Measurements from ENCODE around the gene PTPRA.

DNA sequence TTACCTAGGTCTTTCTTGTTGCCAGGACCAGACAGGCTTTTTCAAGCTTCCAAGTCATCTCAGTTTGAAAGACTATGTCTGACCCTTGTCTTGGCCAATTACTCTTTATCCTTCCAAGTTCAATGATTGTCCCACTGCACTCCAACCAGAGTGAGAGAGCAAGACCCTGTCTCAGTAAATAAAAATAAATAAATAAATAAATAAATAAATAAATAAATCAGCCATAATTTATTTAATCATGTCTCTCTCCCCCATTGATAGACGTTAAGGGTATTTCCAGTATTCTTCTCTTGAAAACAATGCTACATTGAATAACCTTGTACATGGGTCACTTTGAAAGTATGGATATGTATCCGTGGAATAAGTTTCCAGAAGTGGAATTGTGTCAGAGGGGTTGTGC, 83.2 kb downstream of the PTPRA start:
- TF ChIP-seq CTCF (IDR thresholded peaks at IDR 0.05; ENCODE audit: insufficient read depth, low read length) (no peak), POLR2AphosphoS5 (IDR thresholded peaks at IDR 0.05; ENCODE audit: low read depth) (no peak), SPI1 (IDR thresholded peaks at IDR 0.05; ENCODE audit: borderline replicate concordance, low read depth) (no peak)
